ENCODE data around the gene ITSN1. TPM values are rescaled to one million over a fixed set of nuclear protein-coding genes. Genes with fewer than 3 reads are reported as not detected.

ITSN1 gene
- polyA plus RNA-seq, 1 donor from 2014 or later: 35.1 TPM

- no peak overlapping the region for H2AFZ ChIP-seq (ENCODE audit: low read depth, low read length)
- no peaks in the 10 kb centered on the region for H3F3A ChIP-seq (ENCODE audit: insufficient read depth, low read length, poor library complexity, severe bottlenecking)
- H3K4me3 ChIP-seq (ENCODE audit: low read length): no peak overlapping the region
- H3K4me2 ChIP-seq (ENCODE audit: low read length): no peak overlapping the region
- H3K9ac ChIP-seq (ENCODE audit: low read length): no peak overlapping the region
- H3K9me3 ChIP-seq (ENCODE audit: low read length): no peaks in the 10 kb centered on the region
- no peak overlapping the region for H3K27ac ChIP-seq (ENCODE audit: low read length)
- TF ChIP-seq TAF1 (IDR thresholded peaks at IDR 0.05; ENCODE audit: low read depth) (no peak), RAD21 (conservative IDR thresholded peaks at IDR 0.05) (no peak), CTCF (IDR thresholded peaks at IDR 0.05; ENCODE audit: poor library complexity, severe bottlenecking) (no peak), REST (IDR thresholded peaks at IDR 0.05; ENCODE audit: borderline replicate concordance) (no peak), POLR2AphosphoS5 (IDR thresholded peaks at IDR 0.05) (no peak), MXI1 (conservative IDR thresholded peaks at IDR 0.05; ENCODE audit: poor library complexity, severe bottlenecking) (no peak), EP300 (conservative IDR thresholded peaks at IDR 0.05; ENCODE audit: poor library complexity, severe bottlenecking) (no peak), SMC3 (conservative IDR thresholded peaks at IDR 0.05; ENCODE audit: poor library complexity) (no peak)
- no peaks in the 10 kb centered on the region for H3K27me3 ChIP-seq (ENCODE audit: insufficient read depth, low read depth, low read length)
- H3K9me2 ChIP-seq (ENCODE audit: insufficient read depth, low read length): no peaks in the 10 kb centered on the region
- no peaks in the 10 kb centered on the region for H3K79me2 ChIP-seq (replicated peaks; ENCODE audit: insufficient read depth, low read length)
- peaks cover 8% of the 10 kb centered on the region for H3K36me3 ChIP-seq (ENCODE audit: insufficient read depth, low read length)
- H4K20me1 ChIP-seq (ENCODE audit: insufficient read depth): no peaks in the 10 kb centered on the region
These were observed 108.8 kb downstream of the ITSN1 start for GRCh38 chr21:33751120-33751519.

- Histone ChIP-seq H3K27me3 (ENCODE audit: insufficient read depth, low read depth, low read length) (no peaks in the 10 kb centered on the region), H2AFZ (ENCODE audit: low read depth, low read length) (no peak overlapping the region), H4K20me1 (ENCODE audit: insufficient read depth) (no peaks in the 10 kb centered on the region), H3K4me2 (ENCODE audit: low read length) (no peak overlapping the region), H3K9me2 (ENCODE audit: insufficient read depth, low read length) (no peaks in the 10 kb centered on the region), H3K36me3 (ENCODE audit: insufficient read depth, low read length) (peaks cover 5% of the 10 kb centered on the region), H3F3A (ENCODE audit: insufficient read depth, low read length, poor library complexity, severe bottlenecking) (no peaks in the 10 kb centered on the region), H3K4me3 (ENCODE audit: low read length) (no peak overlapping the region), H3K9me3 (ENCODE audit: low read length) (no peaks in the 10 kb centered on the region), H3K27ac (ENCODE audit: low read length) (no peak overlapping the region), H3K9ac (ENCODE audit: low read length) (no peak overlapping the region), H3K79me2 (replicated peaks; ENCODE audit: insufficient read depth, low read length) (no peaks in the 10 kb centered on the region)
- TF ChIP-seq MXI1 (conservative IDR thresholded peaks at IDR 0.05; ENCODE audit: poor library complexity, severe bottlenecking) (no peak), CTCF (IDR thresholded peaks at IDR 0.05; ENCODE audit: poor library complexity, severe bottlenecking) (no peak), TAF1 (IDR thresholded peaks at IDR 0.05; ENCODE audit: low read depth) (no peak), RAD21 (conservative IDR thresholded peaks at IDR 0.05) (no peak), SMC3 (conservative IDR thresholded peaks at IDR 0.05; ENCODE audit: poor library complexity) (no peak), POLR2AphosphoS5 (IDR thresholded peaks at IDR 0.05) (no peak), EZH2 (IDR thresholded peaks at IDR 0.05; ENCODE audit: borderline replicate concordance, insufficient read depth, low read length, poor library complexity, severe bottlenecking) (no peak), REST (IDR thresholded peaks at IDR 0.05; ENCODE audit: borderline replicate concordance) (no peak), EP300 (conservative IDR thresholded peaks at IDR 0.05; ENCODE audit: poor library complexity, severe bottlenecking) (no peak)
These were observed 109.2 kb downstream of the ITSN1 start for GRCh38 chr21:33751533-33751932.
